GM19351 (cell line): Measurements from ENCODE around the gene LPCAT2.

Experiments
- ATAC-seq: cut with Tn5 transposase; IDR thresholded peaks from one replicate; pipeline ENCODE4 v1.9.1; 2021; ENCODE audit warnings: mild to moderate bottlenecking, moderate library complexity; ENCODE audit not compliant: unreplicated experiment

LPCAT2 gene

GRCh38 chr16:55508941-55509931 is at the start of gene LPCAT2:
LPCAT2 (plus strand) TSS chr16:55509072; CDS start chr16:55509182, 110 bp downstream.
- peak; percentile 83 for ATAC-seq

DNA sequence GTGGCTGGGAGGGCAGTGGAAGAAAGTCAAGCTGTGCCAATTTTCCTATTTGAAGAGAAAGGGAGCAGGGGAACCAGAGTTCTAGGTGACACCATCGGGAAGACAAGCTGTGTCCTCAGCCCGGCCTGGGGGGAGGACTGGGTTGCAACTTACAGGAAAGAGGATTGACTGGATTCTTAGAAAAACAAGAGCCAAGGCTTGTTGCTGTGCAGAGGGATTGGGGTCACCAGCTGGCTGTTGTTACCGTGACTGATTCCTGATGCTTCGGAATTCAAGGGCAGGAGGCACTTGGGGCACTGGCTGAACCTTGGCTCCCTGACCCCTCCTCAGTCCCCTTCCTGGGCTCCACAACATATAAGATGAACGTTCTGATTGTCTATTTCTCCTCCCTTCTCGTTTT is 46.6 kb upstream of the LPCAT2 start:
- no peak for ATAC-seq

DNA sequence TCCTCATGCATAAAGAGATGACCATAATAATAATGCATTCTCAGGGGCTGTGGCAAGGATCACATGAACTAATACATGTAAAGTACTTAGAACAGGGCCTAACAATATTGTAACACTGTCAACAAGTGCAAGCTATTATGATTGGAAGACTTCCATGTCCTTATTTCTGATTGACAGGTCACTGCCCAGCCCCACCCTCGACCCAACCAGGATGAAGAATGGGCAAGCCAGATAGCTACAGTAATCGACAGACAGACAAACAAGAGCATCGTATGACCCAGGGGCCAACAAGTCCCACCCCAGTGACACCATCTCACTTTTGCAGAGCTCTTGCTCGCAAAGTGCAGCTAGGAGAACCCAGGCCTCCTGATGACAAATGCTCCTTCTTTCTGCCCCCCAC is 44.5 kb upstream of the LPCAT2 start:
- no peak for ATAC-seq

DNA sequence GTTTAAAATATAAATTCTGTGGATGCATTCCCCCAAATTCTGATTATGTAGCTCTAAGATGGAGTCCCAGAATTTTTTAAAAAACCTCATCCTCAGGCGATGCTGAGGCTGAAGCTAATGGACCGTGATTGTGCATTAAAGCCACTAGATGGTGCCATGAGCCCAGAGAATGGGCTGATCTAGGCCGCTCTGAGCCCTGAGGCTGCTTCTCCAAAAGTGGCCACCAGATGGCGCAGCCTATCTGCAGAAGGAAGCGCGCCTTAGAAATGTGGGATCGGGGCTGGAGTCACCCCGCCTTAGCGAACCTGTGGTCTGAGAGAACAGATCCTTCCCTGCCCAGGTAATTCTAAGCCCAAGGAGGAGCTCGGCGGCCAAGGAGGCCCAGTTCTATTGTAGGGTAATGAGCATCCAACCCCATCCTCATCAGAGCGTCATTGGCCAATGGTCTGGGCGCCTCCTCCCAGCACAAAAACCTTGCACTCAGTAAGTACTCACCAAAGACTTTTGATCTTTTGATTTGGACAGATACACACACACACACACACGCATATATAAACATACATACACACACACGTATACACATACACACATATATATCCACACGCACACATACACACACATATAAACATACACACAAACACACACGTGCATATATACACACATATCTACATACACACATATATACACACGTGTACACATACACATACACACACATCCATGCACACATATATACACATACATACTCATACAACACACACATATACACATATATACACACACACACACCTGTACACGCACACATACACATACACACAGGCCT is 43.6 kb upstream of the LPCAT2 start:
- ATAC-seq, result peak; percentile 97

- ATAC-seq, result no peak
Observed at GRCh38 chr16:55466209-55466608, 42.7 kb upstream of the LPCAT2 start.

DNA sequence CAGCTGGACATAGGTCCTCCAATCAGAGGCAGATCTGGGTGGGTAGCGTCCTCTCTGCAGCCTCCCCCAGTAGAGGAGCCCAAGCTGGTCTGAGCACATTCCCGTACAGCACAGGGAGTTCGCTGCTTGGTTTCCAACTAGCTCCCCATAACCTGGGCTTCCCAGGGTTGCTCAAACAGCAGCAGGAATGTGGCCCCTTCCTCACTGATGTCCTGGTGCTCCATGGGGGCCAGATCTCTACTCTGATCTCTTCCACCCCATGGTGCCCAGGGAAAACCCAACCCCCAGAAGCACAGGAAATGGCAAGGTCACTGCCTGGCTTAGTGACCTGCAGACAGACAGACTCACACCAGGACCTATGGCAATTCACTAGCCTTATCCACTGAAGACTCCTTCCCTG is 41.0 kb upstream of the LPCAT2 start:
- ATAC-seq, result no peak

- ATAC-seq, result no peak
Observed at GRCh38 chr16:55468352-55468990, 40.4 kb upstream of the LPCAT2 start.

DNA sequence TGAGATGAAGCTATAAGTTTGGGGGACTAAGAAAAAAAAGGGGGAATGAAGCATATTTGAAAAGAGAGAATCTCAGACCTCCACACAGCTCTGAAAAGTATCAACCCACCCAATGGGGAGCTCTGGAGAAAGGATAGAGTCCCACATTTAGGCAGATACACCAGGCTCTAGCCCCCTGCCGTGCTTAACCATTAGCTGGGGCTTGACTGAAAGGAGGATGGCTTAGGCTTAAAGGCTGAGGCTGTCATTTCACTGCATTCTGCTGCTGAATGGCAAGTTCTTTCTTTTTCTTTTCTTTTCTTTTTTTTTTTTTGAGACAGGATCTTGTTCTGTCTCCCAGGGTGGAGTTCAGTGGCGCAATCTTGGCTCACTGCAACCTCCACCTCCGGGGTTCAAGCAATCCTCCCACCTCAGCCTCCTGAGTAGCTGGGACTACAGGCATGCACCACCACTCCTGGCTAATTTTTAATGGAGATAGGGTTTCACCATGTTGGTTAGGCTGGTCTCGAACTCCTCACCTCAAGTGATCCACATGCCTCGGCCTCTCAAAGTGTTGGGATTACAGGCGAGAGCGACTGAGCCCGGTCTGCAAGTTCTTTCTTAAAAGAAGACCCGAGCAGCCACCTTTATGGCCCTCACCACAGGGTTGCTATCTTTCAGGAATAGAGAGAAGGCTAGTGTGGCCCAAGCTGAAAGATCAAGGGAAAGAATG is 38.9 kb upstream of the LPCAT2 start:
- no peak for ATAC-seq

DNA sequence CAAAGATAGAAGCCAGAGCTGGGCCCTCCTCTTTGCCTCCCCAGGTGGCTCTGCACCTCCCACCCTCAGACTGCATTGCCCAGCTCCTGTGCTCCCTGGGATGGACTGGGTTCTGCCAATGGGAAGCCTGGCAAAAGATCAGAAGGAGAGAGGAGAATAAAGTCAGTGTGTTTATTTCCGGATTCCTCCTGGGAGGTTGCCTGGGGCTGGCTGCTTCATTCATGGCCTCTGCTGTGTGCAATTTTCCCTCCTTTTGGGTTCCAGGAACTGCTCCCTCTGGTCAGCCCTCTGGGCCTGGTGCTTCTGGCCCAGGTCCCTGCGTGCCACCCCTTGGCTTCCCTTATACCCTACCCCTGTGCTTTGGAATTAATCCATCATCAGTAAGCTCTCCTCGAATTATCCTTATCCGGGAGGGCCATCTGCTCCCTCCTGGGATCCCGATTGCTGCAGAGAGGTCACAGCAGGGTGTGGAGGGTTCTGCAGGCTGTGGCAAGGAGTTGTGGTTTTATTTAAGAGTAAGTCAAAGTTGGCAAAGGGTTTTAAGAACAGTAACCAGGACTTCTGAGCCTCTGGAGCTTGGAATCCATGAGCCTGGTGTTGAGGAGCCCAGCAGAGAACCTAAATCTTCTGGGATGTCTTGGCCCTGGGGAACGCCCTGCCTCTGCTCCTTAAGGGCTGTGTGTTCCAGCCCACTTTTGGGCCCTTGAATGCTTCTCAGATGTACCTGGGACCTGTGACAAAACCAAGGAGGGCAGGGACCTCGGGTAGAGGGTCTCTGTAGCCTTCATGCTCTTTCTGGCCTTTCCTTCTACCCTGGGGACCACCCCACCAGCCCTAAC is 38.1 kb upstream of the LPCAT2 start:
- ATAC-seq, result no peak

GRCh38 chr16:55471448-55472097 is 37.3 kb upstream of the LPCAT2 start:
- ATAC-seq, result peak; percentile 92

DNA sequence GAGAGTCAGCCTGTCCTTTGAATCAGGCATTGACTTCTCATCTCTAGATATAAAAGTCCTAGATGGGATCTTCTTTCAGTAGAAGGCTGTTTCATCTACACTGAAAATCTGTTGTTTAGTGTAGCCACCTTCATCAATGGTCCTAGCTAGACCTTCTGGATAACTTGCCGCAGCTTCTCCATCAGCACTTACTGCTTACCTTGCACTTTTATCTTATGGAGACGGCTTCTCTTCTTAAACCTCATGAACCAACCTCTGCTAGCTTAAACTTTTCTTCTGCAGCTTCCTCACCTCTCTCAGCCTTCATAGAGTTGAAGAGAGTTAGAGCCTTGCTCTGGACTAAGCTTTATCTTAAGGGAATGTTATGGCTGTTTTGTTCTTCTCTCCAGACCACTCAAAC is 35.3 kb upstream of the LPCAT2 start:
- no peak for ATAC-seq

- ATAC-seq, result no peak
Observed at GRCh38 chr16:55474821-55475220, 34.1 kb upstream of the LPCAT2 start.

GRCh38 chr16:55475919-55476318 is 33.0 kb upstream of the LPCAT2 start:
- ATAC-seq, result no peak

DNA sequence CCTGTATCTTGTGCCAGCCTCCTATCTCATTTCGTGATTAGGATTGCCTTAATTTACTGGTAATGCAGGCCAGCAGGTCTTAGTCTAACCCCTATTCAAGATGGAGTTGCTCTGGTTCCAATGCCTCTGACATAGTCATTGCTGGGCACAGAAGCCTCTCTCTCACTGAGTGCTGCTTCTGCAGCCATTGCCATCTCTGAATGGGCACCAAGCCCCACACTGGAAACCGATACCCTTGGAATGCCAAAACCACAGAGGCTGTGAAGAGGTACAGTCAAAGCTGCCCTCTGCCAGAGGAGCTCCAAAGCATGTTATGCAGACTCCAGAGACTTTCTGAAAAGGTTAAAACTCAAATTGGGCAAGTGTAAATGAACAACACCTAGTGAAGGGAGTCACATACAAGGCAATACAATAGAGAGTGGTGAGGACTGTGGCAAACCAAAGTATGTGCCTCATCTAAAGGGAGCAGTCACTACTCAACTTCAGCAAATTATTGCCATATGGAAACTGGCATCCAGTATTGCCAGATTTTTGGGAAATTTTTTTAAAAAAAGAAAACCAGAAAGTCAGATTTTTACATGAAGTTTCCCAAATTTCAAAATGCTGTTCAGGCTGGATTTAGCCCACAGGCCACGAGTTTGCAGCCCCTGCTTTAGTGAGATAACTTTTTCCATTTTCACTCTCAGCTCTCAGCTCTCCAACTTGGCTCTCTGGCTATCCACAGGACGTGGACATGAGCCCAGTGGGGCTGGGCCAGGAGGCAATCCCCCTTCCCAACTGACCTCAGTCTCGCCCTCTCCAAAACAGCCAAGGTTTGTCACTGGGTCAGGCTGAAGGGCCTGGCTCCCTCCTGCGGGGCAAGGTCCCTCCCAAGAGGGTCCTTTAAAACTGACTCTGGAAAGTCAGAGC is 32.0 kb upstream of the LPCAT2 start:
- ATAC-seq, result no peak

DNA sequence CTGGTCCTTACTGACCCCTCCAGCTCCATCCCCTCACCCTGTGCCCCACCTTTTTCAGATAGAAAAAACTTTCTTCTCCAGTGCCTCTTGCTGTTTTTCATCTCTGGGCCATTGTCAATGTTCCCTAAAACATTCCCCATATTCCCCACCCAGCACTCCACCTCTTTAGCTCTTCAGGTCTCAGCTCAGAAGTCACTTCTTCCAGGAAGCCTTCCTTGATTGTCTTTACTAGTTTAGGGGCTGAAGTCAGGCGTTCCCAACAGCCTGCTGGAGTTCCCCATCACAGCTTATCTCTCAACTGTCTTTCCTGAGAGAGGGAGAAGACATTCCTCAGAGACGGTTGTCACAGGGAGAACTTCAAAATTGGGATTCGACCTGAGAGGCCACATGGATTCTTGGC is 31.1 kb upstream of the LPCAT2 start:
- ATAC-seq, result no peak

- ATAC-seq, result no peak
Observed at GRCh38 chr16:55478827-55479429, 29.9 kb upstream of the LPCAT2 start, which contains the start of gene MMP2. MMP2 (plus strand) TSS chr16:55479198; CDS start chr16:55479480, 282 bp downstream.

DNA sequence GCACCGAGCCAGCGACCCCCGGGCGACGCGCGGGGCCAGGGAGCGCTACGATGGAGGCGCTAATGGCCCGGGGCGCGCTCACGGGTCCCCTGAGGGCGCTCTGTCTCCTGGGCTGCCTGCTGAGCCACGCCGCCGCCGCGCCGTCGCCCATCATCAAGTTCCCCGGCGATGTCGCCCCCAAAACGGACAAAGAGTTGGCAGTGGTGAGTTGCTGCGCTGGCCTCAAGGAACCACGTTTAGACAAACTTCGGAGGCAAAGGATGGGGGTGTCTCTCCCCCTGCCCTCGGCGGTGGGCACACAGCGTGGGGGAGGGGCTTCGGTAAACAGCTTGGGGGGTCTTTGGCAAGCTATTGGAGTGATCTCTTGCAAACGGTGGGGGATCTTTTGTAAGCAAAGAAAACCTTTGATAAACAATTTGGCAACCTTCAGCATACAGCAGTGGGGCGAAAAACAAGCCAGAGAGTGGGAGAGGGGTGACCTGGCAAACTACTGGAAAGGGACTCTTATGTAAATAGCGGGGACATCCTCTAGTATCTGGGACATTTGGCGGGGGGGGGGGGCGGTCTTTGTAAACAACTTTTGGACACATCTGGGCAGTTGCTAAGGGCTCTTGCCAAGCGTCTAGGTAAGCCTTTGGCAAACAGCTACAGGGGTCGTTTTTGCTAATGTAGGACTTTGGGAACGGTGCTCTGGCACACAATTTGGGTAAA is 29.3 kb upstream of the LPCAT2 start:
- ATAC-seq, result no peak
